Measurements from ENCODE around the gene TMEM86B.

DNA sequence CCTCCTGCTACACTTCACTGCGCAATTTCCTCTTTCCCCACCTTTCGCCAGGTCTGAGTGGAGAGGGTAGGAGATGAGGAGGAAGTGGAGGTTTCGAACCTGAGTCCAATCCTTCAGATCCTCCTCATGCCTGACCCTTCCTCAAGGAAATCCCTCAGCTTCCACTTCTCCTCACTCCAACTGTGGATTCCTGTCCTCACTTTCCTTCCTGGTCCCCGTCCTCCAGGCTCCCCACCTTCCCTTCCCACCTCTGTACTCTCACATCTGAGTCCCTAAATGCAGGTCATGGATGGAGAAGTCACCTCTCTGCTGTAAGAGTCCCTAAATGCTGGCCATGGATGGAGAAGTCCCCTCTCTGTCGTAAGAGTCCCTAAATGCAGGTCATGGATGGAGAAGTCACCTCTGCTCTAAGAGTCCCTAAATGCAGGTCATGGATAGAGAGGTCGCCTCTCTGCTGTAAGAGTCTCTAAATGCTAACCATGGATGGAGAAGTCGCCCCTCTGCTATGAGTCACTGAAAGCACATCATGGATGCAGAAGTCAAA lies 3.1 kb downstream of the TMEM86B start:
- no peak for TF ChIP-seq POLR2A (IDR thresholded peaks at IDR 0.05; ENCODE audit: low read depth, low read length)
- TF ChIP-seq TAF1 (IDR thresholded peaks at IDR 0.05; ENCODE audit: low read depth, low read length): no peak
